ENCODE results near the gene CARMIL1.

Gene CARMIL1

DNA sequence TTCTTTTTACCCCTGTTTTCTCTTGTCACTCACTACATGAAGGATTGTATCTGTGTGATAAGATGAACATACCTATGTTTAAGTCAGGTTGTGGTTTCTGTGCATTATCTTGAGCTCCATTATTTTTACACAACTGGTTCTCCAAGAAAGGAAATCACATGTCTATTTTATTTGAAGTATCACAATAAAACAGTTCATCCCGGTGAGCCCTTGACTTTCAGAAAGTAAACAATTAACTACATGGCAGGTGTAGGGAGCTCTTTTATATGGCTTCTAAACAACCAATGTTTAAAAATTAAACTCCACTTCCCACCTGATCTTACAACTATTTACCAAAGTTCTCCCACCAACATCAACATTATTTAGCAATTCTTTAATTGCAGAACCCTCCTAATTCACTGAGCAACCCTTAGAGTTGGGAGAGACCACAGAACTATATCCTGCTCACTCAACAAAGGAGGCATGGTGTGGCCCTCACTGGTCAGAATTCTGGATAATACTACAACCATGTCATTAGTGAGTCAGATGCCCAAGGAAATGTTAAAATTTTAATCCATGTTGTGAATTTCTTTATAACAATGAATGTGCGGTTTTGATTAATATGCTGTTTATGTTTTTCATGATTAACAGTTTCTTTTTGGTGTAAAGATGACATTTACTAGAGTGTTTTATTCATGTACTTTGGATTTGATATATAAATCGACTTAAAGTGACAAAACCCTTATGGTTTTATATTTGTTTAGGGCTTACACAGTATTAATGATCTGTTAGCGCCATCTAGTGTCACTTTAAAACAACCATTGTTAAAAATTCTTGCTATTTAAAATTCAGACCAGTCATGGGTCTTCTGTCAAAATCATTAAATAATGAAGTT is 322.9 kb downstream of the CARMIL1 start:
- no peak overlapping the region for H3K14ac ChIP-seq (ENCODE audit: low read length in 2 of 2)
- H3K36me3 ChIP-seq (ENCODE audit: control insufficient read depth in 1 of 2, insufficient read depth in 2 of 2, low read depth in 1 of 2, low read length in 2 of 2), result peaks cover 15% of the 10 kb centered on the region in 2 experiments
- H2BK15ac ChIP-seq (ENCODE audit: low read depth, poor library complexity, severe bottlenecking), result no peak overlapping the region
- H2BK5ac ChIP-seq (ENCODE audit: low read depth, low read length, poor library complexity, severe bottlenecking), result no peak overlapping the region
- H3K4ac ChIP-seq (ENCODE audit: low read depth in 1 of 2, low read length in 2 of 2), result no peak overlapping the region
- H3K79me1 ChIP-seq (replicated peaks; ENCODE audit: low read length, poor library complexity, severe bottlenecking), result peaks cover 16% of the 10 kb centered on the region
- no peak overlapping the region for H3K23ac ChIP-seq (ENCODE audit: low read length in 2 of 2)
- H4K91ac ChIP-seq (ENCODE audit: low read length), result no peak overlapping the region
- H2BK120ac ChIP-seq (ENCODE audit: low read depth, low read length), result no peak overlapping the region
- no peak overlapping the region for H2AK5ac ChIP-seq (ENCODE audit: low read length, severe bottlenecking)
- WGBS, result 86% methylated on average over 2 of the region's 4 CpGs
- H3K4me2 ChIP-seq (ENCODE audit: low read length, poor library complexity, severe bottlenecking), result no peak overlapping the region
- no peak overlapping the region for H3K4me3 ChIP-seq (ENCODE audit: insufficient read depth in 1 of 2, low read depth in 1 of 2, low read length in 2 of 2)
- no peaks in the 10 kb centered on the region for H3K27me3 ChIP-seq (ENCODE audit: control insufficient read depth in 1 of 2, insufficient read depth in 1 of 2, low read length in 2 of 2)
- H2BK12ac ChIP-seq (ENCODE audit: low read length in 2 of 2), result no peak overlapping the region
- H2AFZ ChIP-seq (ENCODE audit: low read depth, low read length), result no peak overlapping the region
- H4K8ac ChIP-seq (ENCODE audit: low read length), result no peak overlapping the region
- no peaks in the 10 kb centered on the region for H3K9me3 ChIP-seq (ENCODE audit: control insufficient read depth, low read length)
- peak overlapping the region; percentile 41 for H3K27ac ChIP-seq (ENCODE audit: low read length, poor library complexity, severe bottlenecking)
- peak overlapping the region; percentile 39 for H3K9ac ChIP-seq (ENCODE audit: low read length)
- no peak overlapping the region for H3K18ac ChIP-seq (ENCODE audit: low read depth in 1 of 2, low read length in 2 of 2)
- peak; percentile 55 for DNase-seq
- H3K4me1 ChIP-seq (ENCODE audit: control insufficient read depth, insufficient read depth, low read depth, low read length), result peaks cover 9% of the 10 kb centered on the region

DNA sequence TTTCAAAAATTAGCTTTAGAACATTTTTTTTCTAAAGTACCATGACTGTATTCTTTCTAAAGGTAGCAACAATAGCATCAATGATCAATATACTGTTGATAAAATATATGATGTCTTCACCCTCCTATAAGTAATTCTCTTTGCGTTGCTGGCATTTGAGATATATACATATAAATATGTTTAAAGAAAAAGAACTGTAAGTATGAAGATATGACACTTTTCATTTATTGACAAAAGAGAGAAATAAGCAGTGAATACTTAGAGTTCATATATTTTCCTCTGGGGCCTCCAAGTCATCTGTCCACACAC is 323.5 kb downstream of the CARMIL1 start:
- Histone ChIP-seq H3K4me2 (ENCODE audit: low read length, poor library complexity, severe bottlenecking) (no peak overlapping the region), H2BK5ac (ENCODE audit: low read depth, low read length, poor library complexity, severe bottlenecking) (no peak overlapping the region), H4K91ac (ENCODE audit: low read length) (no peak overlapping the region), H3K14ac (ENCODE audit: low read length in 2 of 2) (no peak overlapping the region), H3K79me1 (replicated peaks; ENCODE audit: low read length, poor library complexity, severe bottlenecking) (peaks cover 16% of the 10 kb centered on the region), H3K36me3 (ENCODE audit: control insufficient read depth in 1 of 2, insufficient read depth in 2 of 2, low read depth in 1 of 2, low read length in 2 of 2) (peaks cover 15% of the 10 kb centered on the region in 2 experiments), H3K4me3 (ENCODE audit: insufficient read depth in 1 of 2, low read depth in 1 of 2, low read length in 2 of 2) (no peak overlapping the region), H3K9me3 (ENCODE audit: control insufficient read depth, low read length) (no peaks in the 10 kb centered on the region), H3K27me3 (ENCODE audit: control insufficient read depth in 1 of 2, insufficient read depth in 1 of 2, low read length in 2 of 2) (no peaks in the 10 kb centered on the region), H3K23ac (ENCODE audit: low read length in 2 of 2) (no peak overlapping the region), H2AK5ac (ENCODE audit: low read length, severe bottlenecking) (no peak overlapping the region), H3K9ac (ENCODE audit: low read length) (no peak overlapping the region), H4K8ac (ENCODE audit: low read length) (no peak overlapping the region), H3K27ac (ENCODE audit: low read length, poor library complexity, severe bottlenecking) (no peak overlapping the region), H3K18ac (ENCODE audit: low read depth in 1 of 2, low read length in 2 of 2) (no peak overlapping the region), H2BK15ac (ENCODE audit: low read depth, poor library complexity, severe bottlenecking) (no peak overlapping the region), H3K4me1 (ENCODE audit: control insufficient read depth, insufficient read depth, low read depth, low read length) (peaks cover 9% of the 10 kb centered on the region), H2AFZ (ENCODE audit: low read depth, low read length) (no peak overlapping the region), H2BK12ac (ENCODE audit: low read length in 2 of 2) (no peak overlapping the region), H2BK120ac (ENCODE audit: low read depth, low read length) (no peak overlapping the region), H3K4ac (ENCODE audit: low read depth in 1 of 2, low read length in 2 of 2) (no peak overlapping the region)
- DNase-seq, result no peak
- no CpG with 5 or more reads among the region's 1 CpG for WGBS

- Histone ChIP-seq H2BK15ac (ENCODE audit: low read depth, poor library complexity, severe bottlenecking) (no peak overlapping the region), H2BK120ac (ENCODE audit: low read depth, low read length) (no peak overlapping the region), H4K8ac (ENCODE audit: low read length) (no peak overlapping the region), H3K27ac (ENCODE audit: low read length, poor library complexity, severe bottlenecking) (no peak overlapping the region), H4K91ac (ENCODE audit: low read length) (no peak overlapping the region), H3K4ac (ENCODE audit: low read depth in 1 of 2, low read length in 2 of 2) (no peak overlapping the region), H2BK12ac (ENCODE audit: low read length in 2 of 2) (no peak overlapping the region), H2BK5ac (ENCODE audit: low read depth, low read length, poor library complexity, severe bottlenecking) (no peak overlapping the region), H3K9ac (ENCODE audit: low read length) (no peak overlapping the region), H3K79me1 (replicated peaks; ENCODE audit: low read length, poor library complexity, severe bottlenecking) (peaks cover 16% of the 10 kb centered on the region), H3K36me3 (ENCODE audit: control insufficient read depth in 1 of 2, insufficient read depth in 2 of 2, low read depth in 1 of 2, low read length in 2 of 2) (peaks cover 15 to 16% of the 10 kb centered on the region in 2 experiments), H3K4me3 (ENCODE audit: insufficient read depth in 1 of 2, low read depth in 1 of 2, low read length in 2 of 2) (no peak overlapping the region), H2AFZ (ENCODE audit: low read depth, low read length) (no peak overlapping the region), H3K23ac (ENCODE audit: low read length in 2 of 2) (no peak overlapping the region), H3K9me3 (ENCODE audit: control insufficient read depth, low read length) (no peaks in the 10 kb centered on the region), H3K27me3 (ENCODE audit: control insufficient read depth in 1 of 2, insufficient read depth in 1 of 2, low read length in 2 of 2) (no peaks in the 10 kb centered on the region), H3K14ac (ENCODE audit: low read length in 2 of 2) (no peak overlapping the region), H3K18ac (ENCODE audit: low read depth in 1 of 2, low read length in 2 of 2) (no peak overlapping the region), H3K4me1 (ENCODE audit: control insufficient read depth, insufficient read depth, low read depth, low read length) (peaks cover 9% of the 10 kb centered on the region), H3K4me2 (ENCODE audit: low read length, poor library complexity, severe bottlenecking) (no peak overlapping the region), H2AK5ac (ENCODE audit: low read length, severe bottlenecking) (peak overlapping the region; percentile 82)
- DNase-seq, result no peak
- 89% methylated on average over 1 of the region's 1 CpG for WGBS
Measured at GRCh38 chr6:25603251-25603650, 324.1 kb downstream of the CARMIL1 start.

GRCh38 chr6:25606151-25606550 is 327.0 kb downstream of the CARMIL1 start:
- H3K23ac ChIP-seq (ENCODE audit: low read length in 2 of 2), result no peak overlapping the region
- no peak overlapping the region for H3K18ac ChIP-seq (ENCODE audit: low read depth in 1 of 2, low read length in 2 of 2)
- H2AK5ac ChIP-seq (ENCODE audit: low read length, severe bottlenecking), result no peak overlapping the region
- no peak overlapping the region for H2BK12ac ChIP-seq (ENCODE audit: low read length in 2 of 2)
- no peak overlapping the region for H2BK15ac ChIP-seq (ENCODE audit: low read depth, poor library complexity, severe bottlenecking)
- H3K79me1 ChIP-seq (replicated peaks; ENCODE audit: low read length, poor library complexity, severe bottlenecking), result peaks cover 15% of the 10 kb centered on the region
- DNase-seq, result no peak
- H3K14ac ChIP-seq (ENCODE audit: low read length in 2 of 2), result no peak overlapping the region
- H4K91ac ChIP-seq (ENCODE audit: low read length), result no peak overlapping the region
- no peak overlapping the region for H3K4me3 ChIP-seq (ENCODE audit: insufficient read depth in 1 of 2, low read depth in 1 of 2, low read length in 2 of 2)
- no peak overlapping the region for H3K4ac ChIP-seq (ENCODE audit: low read depth in 1 of 2, low read length in 2 of 2)
- no peak overlapping the region for H3K27ac ChIP-seq (ENCODE audit: low read length, poor library complexity, severe bottlenecking)
- no peak overlapping the region for H3K9ac ChIP-seq (ENCODE audit: low read length)
- no peak overlapping the region for H2BK5ac ChIP-seq (ENCODE audit: low read depth, low read length, poor library complexity, severe bottlenecking)
- H2BK120ac ChIP-seq (ENCODE audit: low read depth, low read length), result no peak overlapping the region
- no peaks in the 10 kb centered on the region for H3K9me3 ChIP-seq (ENCODE audit: control insufficient read depth, low read length)
- no peak overlapping the region for H3K4me2 ChIP-seq (ENCODE audit: low read length, poor library complexity, severe bottlenecking)
- H4K8ac ChIP-seq (ENCODE audit: low read length), result no peak overlapping the region
- H3K36me3 ChIP-seq (ENCODE audit: control insufficient read depth in 1 of 2, insufficient read depth in 2 of 2, low read depth in 1 of 2, low read length in 2 of 2), result peaks cover 15 to 32% of the 10 kb centered on the region in 2 experiments
- H3K4me1 ChIP-seq (ENCODE audit: control insufficient read depth, insufficient read depth, low read depth, low read length), result peaks cover 2% of the 10 kb centered on the region
- no peak overlapping the region for H2AFZ ChIP-seq (ENCODE audit: low read depth, low read length)
- H3K27me3 ChIP-seq (ENCODE audit: control insufficient read depth in 1 of 2, insufficient read depth in 1 of 2, low read length in 2 of 2), result no peaks in the 10 kb centered on the region
- WGBS, result 93% methylated on average over 11 of the region's 11 CpGs
